ENCODE measurements around the gene SEC24D.

DNA sequence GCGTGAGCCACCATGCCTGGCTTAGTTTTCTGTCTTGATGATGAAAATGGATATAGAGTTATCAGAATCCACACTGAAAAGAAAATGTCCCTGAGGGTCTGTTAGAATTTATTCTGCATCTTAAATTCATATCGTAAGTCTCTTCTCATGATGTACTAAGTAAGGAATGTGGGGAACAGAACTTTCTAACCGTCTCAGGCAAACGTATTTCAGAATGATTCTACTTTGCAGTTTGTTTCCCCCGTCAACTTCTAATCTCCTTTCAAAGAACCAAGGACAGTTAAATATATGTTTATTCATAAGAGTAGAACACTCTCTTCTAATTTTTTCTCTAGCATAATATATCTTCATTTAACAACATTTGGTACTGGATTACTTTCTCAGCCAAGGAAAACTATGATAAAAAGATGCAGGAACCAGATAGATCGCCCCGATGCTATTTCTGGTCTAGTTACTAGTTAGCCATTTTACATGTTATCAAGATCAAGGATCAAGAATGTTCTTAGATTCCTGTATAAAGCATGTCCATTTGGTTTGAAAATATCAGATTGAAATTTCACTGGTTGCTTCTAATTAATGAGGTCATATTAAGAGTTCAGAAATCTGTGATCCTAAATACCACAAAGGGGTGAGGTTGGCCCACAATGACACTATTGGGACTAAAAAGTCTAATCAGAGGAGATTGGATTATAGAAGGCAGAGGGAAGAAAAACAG is 101.3 kb downstream of the SEC24D start:
- TF ChIP-seq, protein P1, sequence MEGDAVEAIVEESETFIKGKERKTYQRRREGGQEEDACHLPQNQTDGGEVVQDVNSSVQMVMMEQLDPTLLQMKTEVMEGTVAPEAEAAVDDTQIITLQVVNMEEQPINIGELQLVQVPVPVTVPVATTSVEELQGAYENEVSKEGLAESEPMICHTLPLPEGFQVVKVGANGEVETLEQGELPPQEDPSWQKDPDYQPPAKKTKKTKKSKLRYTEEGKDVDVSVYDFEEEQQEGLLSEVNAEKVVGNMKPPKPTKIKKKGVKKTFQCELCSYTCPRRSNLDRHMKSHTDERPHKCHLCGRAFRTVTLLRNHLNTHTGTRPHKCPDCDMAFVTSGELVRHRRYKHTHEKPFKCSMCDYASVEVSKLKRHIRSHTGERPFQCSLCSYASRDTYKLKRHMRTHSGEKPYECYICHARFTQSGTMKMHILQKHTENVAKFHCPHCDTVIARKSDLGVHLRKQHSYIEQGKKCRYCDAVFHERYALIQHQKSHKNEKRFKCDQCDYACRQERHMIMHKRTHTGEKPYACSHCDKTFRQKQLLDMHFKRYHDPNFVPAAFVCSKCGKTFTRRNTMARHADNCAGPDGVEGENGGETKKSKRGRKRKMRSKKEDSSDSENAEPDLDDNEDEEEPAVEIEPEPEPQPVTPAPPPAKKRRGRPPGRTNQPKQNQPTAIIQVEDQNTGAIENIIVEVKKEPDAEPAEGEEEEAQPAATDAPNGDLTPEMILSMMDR (IDR thresholded peaks at IDR 0.05): no peak
- no peak for TF ChIP-seq POLR2A (IDR thresholded peaks at IDR 0.05)
- TF ChIP-seq POLR2AphosphoS5 (IDR thresholded peaks at IDR 0.05): no peak

Data from transverse colon (tissue), 4 donors.